ENCODE data around the gene WIPF3.
"Not testable (repeated sequence)": the region's sequence is repeated elsewhere in the genome, so short reads cannot be mapped to it uniquely, and the experiment has no call there.

Gene WIPF3

GRCh38 chr7:29957521-29958310 lies 151.4 kb downstream of the WIPF3 start:
- DNase-seq = no peak

GRCh38 chr7:29958667-29959358 lies 152.5 kb downstream of the WIPF3 start:
- DNase-seq = no peak

GRCh38 chr7:29961611-29962010 lies 155.3 kb downstream of the WIPF3 start:
- not testable (repeated sequence) for DNase-seq

- DNase-seq = no peak
Measured at GRCh38 chr7:29962035-29962434, 155.7 kb downstream of the WIPF3 start.

GRCh38 chr7:29965030-29965429 lies 158.7 kb downstream of the WIPF3 start:
- DNase-seq = no peak
